Measurements from ENCODE around the gene HYAL1.

HYAL1 gene, protein sequence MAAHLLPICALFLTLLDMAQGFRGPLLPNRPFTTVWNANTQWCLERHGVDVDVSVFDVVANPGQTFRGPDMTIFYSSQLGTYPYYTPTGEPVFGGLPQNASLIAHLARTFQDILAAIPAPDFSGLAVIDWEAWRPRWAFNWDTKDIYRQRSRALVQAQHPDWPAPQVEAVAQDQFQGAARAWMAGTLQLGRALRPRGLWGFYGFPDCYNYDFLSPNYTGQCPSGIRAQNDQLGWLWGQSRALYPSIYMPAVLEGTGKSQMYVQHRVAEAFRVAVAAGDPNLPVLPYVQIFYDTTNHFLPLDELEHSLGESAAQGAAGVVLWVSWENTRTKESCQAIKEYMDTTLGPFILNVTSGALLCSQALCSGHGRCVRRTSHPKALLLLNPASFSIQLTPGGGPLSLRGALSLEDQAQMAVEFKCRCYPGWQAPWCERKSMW

DNA sequence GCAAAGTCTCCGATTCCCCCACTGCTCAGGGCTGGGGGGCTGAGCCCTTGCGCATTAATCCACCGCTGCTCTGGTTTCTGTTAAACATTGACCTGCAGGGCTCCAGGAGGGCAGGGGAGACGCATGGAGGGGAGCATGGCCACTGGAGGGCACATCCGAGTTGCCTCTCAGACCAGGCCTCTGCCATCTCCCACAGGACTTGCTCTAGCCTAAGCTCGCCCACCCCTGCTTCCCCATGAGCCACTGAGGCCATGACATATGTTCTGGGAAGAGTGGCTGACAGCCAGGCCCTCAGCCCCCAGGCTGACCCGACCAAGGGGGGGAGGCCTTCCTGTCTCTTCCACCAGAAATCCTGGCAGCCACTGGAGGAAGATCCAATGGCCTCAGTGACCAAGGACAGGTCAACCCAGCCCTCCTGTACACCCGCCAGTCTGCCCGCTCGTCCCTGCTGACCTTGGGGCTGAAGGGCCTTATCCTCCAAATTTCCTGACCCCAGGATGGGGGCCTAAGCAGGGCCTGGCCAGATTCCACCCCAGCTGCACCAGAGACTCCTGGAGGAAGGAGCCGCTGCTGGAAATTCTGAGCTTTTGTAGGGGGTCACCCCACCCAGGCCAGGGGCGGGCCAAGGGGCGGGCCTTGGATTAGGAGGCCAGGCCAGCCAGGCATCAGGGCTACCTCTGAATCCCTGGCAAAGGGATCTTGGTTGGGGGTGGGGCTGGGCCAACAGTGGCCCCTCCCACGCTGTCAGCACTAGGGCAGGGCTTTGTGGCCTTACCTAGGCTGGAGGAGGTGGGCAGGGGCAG, at the start of gene HYAL1:
TSS of gene HYAL1 (minus strand) at position 562 of the 803 bp plus-strand sequence. CDS start 618 bp downstream, outside the sequence.
- no peak for DNase-seq

DNA sequence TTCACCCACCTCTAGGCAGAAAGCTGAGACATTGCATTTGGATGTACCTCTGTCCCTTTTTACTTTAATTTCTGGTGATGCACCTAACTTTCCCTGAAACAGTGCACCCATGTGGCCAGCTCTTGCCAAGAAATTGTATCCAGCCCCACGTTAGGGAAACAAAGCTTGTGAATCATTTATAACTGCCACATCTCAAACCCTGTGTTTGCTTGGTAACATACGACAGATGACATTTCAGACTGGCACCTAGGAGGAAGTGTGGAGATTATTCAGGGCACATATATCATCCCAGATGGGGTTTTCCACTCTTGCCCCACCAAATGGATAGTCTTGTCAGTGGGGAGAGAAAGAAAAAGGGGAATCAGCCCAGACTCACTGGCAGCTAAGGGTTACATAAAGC, 49.4 kb upstream of the HYAL1 start:
- no peak for DNase-seq

DNA sequence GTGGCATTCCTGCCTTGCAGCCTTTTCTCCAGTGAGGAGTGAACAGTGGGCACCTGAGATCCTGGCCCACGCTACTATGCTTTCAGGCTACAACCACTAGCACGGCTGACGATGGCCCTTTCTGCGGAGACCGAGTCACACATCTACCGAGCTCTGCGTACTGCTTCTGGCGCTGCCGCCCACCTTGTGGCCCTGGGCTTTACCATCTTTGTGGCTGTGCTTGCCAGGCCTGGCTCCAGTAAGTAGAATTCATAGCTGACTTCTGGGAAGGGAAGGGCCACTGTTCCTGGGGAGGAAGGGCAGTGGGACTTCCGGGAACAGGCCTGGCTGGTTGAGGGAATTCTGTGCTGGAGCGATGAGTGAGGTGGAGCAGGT, 47.9 kb upstream of the HYAL1 start:
- no peak for DNase-seq

DNA sequence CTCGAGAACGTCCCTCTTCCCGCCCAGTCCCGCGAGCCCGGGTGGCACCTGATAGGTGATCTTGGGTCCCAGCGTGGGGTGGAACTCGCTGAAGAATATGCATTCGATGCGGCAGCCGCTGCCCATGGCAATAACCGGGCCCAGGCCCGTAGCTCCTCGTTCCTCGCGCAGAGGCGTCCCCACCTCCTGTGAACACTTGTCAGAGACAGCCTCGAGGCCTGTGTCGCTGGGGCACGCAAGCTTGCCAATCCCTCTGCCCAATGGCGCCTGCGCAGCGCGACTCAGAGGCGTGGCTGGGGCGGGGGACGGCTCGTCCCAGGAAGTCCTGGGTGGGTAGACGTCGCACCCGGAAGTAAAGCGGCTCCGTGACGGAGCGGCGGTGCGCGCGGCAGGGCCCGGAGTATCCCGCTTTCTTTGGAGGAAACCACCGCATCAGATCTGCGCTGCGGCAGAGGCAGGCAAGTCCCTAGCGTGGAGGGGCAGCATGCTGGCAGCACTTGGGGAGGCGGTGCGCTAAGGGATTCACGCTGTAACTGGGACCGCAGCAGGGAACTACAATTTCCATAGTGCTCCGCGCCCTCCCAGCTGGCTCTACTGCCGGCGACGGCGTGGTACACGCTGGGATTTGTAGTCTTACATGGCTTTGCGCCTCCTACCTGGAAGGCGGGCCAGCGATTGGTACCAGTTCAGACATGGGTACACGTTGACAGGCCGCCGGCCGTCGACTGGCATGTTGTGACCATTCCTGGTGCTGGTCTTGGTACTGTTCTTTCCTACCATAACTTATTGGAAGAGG, 47.4 kb upstream of the HYAL1 start, which contains the start of the genes CYB561D2 and NPRL2:
TSS of gene CYB561D2 (plus strand) at position 336 of the 796 bp plus-strand sequence. CDS start 572 bp downstream, outside the sequence.
TSS of gene NPRL2 (minus strand) at position 249 of the 796 bp plus-strand sequence. CDS start at position 126, 123 bp downstream.
- peak; percentile 100 for DNase-seq

DNA sequence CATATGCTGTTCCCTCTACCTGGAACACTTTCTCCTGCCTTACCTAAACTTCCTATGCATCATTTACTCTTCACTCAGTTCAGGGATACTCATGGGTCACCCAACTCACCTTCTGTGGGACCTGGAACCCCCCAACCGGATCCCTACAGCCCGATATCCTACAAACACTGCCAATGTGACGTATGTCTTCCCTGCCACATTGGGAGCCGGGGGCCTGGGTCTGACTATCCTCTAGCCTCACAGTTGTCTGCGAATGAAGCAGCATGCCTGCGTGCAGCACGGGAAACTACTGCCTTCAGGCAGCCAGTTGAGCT, 46.8 kb upstream of the HYAL1 start:
- no peak for DNase-seq

DNA sequence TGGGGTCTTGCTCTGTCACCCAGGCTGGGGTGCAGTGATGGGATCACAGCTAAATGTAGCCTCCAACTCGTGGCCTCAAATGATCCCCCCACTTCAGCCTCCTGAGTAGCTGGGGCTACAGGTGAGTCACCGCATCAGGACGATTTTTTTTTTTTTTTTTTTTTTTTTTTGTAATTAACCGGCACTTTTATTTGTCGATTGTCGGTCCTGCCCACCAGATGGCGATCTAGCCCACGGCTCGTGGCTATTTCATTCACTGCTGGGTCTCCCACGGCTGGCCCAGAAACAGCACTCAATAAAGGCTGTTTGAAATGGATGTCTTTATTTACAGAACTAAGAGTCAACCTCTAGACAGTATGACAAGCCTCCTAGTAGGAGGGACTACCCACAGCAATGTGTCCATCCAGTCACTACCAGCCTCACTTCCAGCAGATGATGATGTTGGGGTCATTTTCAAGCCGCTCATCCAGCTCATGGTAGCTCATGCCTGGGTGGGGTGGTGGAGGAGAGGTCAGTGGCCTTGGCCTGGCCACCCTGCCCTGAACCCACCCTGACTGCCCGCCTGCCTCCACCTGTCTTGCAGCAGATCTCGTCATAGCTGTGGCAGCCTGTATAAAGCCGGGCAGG, 43.9 kb upstream of the HYAL1 start:
- peak; percentile 79 for DNase-seq

DNA sequence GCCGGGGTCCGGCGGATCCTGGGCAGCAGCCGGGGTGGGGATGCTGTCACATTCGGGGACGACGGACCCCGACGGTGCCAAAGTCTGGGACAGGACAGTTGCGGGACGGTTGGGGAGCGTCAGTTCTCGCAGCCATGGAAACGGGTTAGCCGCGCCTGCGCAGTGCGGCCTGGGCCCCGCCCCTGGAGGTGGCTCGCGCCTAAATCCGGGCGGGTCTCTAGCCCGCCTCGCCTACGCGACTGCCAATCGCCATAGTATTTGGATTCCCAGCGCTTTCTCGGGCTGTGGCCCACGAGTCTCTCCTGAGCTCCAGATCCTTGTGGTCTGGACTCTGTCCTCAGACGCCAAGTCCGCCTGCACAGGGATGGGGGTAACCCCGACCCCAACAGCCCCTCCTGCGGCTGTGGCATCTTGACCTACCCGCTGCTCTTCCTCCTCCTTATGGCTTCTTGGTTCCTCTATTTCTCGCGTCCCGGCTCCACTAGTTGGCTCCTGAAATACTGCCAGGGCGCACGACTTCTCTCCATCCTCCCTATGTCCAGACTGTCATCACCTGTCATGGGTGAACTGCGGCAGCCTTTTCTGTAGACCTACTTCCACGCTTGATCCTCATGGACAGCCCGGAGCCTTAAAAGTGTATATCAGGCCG, 42.3 kb upstream of the HYAL1 start, which contains the start of gene ZMYND10:
TSS of gene ZMYND10 (minus strand) at position 147 of the 649 bp plus-strand sequence. CDS start 153 bp downstream, outside the sequence.
- peak; percentile 81 for DNase-seq

DNA sequence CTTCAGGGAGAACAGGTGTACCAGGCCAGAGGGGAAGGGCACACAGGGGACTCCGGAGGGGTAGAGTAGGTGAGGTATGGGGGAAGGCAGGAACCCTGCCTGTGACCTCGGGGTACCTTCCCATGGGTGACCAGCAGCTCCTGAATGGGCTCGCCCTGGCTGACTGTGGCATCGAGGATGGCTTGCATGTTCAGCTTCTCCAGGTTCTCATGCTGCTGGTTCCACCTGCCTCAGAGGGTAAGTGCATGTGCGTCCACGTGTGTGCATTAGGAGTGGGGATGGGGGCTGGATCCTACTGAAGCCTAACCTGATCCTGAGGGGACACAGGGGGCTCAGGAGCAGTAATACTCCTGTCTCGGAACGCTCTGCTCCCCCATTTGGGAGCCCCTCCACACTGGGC, 41.6 kb upstream of the HYAL1 start:
- DNase-seq, result no peak

DNA sequence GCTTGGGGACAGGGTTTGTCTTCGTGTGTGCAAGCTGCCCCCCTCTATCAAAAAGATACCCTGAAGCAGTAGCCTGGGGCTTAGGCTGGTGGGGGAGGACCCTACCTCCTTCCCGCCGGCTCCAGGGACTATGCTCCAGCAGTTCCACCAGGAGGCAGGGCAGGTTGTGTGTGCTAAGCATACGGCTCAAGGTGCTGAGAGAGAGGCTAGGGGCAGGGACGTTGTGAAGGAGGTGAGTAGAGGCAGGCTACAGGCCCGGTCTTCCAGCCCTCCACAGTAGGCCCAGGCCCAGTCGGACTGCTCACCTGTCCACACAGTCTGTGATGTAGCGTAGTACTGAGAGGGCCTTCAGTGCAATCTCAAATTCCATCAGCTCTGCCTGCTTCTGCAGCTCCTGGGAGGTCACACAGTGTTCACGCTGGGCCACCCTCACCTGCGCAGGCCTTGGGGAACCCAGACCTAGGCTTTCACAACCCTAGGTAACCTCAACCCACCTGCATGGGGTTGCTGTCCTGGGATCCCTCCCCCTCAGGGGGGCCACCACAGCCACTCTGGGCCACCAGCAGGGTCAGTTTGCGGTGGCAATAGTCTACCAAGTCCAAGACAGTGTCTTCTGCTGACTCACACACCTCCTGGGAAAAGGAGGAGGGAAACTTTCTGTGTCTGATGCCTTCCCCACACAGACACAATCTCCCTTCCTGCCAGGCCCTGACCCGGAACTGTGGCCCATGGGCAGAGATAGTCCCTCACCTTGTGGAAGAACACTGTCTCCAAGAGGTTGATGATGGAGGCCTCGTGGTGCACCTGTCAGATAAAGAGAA, 39.6 kb upstream of the HYAL1 start:
- no peak for DNase-seq

DNA sequence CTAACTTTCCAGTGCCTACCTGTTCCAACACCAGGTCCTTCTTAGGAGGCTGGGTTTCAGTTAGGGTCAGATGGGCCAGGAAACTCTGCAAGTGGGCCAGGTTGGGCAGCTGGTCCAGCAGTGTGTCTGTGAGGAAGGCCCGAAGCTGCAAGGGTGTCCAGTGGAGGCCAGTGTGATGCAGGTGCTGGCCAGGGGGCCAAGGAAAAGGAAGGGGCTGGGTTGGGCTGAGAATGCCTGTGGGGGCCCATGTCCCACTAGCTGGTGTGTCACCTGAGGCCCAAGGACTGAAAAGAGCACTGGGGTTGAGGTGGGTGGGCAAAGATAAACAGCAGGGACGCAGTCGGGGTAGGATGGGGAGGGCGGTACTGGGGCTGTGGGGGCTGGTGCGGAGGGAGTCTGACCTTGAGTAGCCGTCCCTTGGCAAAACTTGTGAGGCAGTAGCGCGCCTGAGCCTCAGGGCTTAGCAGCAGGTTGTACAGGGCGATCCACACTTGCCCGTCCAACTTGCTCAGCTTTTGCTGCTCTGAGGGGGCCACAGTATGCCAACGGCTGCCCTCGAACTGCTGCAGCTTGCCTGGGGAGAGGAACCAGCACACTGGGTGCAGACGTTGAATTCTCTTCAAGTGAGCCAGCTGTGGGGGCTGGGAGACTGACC, 38.7 kb upstream of the HYAL1 start:
- no peak for DNase-seq

DNA sequence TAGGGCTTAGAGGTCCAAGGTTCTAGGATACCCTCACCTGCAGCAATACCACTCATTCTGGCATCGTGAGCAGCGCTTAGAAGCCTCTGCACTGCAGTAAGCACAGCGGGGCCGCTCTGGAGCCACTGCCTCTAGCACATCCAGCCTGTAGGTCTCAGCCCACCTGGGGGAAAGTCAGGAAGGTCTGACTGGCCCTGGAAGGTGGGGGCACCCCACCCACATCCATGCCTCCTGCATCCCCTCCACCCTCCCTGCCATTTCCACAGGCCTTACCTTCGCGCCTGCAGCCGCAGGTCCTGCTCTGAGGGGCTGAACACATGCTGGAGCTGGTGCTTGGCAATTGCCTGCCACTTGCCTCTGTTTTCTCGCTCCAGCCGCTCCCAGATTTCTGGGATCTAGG, 38.2 kb upstream of the HYAL1 start:
- DNase-seq, result no peak

DNA sequence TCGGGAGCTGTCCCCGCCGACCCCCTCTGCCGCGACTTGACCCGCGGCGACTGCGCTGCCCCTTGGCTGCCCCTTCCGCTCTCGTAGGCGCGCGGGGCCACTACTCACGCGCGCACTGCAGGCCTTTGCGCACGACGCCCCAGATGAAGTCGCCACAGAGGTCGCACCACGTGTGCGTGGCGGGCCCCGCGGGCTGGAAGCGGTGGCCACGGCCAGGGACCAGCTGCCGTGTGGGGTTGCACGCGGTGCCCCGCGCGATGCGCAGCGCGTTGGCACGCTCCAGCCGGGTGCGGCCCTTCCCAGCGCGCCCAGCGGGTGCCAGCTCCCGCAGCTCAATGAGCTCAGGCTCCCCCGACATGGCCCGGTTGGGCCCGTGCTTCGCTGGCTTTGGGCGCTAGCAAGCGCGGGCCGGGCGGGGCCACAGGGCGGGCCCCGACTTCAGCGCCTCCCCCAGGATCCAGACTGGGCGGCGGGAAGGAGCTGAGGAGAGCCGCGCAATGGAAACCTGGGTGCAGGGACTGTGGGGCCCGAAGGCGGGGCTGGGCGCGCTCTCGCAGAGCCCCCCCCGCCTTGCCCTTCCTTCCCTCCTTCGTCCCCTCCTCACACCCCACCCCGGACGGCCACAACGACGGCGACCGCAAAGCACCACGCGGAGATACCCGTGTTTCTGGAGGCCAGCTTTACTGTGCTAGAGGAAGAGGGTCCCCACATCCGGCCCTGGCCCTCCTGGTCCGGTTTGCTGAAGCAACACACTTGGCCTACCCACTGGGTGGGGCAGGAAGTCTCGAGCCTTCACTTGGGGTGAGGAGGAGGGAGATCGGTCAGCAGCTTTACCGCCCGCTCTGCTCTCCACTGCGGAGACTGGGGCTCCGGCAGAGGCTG, 37.3 kb upstream of the HYAL1 start, which contains the start of gene RASSF1:
TSS of gene RASSF1 (minus strand) at position 389 of the 882 bp plus-strand sequence. CDS start at position 358, 31 bp downstream.
- peak; percentile 75 for DNase-seq

DNA sequence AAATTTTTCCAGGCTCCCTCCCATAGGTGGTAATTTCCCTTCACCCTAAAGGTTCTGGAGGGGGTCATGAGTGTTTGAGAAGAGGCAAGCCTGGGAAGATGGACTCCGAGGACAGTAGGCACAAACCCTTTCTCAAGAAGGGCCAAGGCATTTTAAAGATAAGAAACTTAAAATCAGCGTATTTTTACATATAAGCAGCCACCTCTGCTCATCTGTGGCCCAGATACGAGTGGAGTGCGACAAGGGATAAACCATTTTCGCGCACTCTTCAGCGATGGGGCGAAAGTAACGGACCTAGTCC, 36.7 kb upstream of the HYAL1 start:
- no peak for DNase-seq

DNA sequence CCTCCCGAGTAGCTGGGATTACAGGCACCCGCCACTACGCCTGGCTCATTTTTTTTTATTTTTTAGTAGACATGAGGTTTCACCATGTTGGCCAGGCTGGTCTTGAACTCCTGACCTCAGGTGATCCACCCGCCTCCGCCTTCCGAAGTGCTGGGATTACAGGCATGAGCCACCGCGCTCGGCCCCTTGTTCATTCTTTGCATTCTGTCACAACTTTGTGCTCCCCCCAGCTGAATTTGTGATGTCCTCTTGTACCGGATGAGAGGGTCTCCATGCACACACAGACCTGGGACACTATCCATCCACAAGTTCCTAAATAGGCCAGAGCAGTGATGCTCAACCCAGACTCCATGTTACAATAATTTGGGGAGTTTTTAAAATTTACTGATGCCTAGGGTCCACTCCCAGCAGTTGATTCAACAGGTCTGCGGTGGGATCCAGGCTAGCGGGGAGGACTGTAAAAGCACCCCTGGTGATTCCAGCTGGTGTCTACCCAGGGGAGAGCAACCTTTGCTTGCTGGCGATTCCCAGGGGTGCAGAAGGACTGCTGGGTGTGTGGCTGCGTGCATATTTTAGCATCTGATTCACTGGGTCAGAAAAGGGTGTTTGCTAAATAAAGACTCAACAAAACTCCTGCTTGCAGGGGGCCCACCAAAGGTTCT, 36.2 kb upstream of the HYAL1 start:
- no peak for DNase-seq

DNA sequence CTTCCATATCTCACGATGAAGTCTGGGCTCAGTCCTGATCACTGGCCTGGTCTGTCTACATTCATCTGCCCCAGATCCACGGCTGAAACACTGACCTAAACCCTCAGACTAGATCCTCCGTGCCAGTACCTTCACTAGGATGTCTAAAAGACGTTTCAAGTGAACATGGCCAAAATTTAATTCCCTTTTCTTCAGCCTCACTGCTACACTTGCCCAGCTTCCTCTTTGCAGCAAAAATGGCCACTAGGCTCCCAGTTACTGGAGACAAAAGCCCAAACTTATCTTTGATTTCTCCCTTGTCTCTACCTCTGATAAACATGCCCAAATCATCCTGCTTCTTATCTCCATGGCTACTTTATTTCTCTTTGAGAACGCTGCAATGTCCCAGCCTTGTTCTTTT, 35.6 kb upstream of the HYAL1 start:
- DNase-seq, result no peak

DNA sequence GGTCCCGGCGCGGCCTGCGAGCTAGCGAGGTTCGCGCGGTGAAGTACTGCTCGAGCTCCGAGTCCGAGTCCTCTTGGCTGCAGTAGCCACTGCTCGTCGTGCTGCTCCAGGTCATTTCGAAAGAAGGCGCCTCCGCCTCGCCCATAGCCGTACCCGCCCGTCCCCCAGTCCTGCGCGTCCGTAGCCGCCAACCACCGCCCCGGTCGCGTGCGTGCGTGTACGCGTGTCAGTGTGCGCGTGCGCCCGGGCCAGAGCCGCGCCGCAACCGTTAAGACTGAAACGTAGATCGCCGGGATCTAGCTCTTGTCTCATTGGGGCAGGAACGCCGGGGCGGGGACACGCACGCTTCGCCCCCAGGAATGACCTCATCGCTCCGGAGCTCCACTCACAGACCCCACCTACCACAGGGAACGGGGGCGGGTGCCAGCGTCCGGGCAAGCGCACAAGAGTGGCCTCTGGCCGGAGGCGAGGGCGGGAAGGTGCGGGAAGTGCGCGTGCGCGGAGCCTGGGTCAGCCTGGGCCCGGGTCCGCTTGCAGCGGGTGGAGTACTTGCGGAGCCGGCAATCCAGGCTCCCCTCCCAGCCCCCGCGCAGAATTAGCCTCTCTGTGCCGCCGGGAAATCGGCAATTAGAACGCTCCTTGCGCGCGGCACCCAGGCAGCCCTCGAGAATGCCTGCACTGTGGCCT, 33.9 kb upstream of the HYAL1 start:
- peak; percentile 90 for DNase-seq

DNA sequence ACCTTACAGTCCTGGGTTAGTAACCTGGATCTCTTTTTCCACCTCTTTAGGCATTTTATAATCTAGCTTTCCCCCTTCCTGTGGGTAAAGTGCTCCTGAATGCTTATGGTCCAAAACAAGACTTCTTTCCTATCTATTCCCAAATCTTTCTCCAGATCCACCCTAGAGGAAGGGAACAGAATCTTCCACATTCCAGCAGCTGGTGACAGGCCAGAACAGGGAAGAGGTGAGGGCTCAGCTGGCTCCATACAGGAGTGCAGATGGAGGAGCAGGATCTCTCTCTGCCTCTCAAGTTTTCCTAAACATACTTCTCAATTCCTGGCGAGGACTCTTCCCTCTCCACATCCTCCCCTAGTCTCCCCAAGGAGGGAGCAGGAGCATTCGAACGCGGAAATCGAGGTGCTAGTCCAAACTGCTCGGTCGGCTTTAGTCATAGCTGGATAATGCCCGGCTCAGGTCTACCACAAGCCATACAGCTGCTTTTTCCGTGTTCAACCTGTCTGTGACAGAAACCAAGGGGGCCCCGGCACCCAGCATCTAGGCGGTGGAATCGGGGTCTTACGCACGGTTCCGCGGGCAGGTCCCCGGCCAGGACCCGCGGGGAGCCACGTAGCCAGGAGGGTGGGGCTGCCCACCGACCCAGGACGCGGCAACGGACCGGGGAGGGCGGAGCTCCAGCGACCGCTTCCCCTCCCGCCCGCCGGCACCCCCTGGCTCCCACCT, 33.2 kb upstream of the HYAL1 start:
- no peak for DNase-seq
